ENCODE measurements around the gene TLCD4.
"Not testable (repeated sequence)": the region's sequence is repeated elsewhere in the genome, so short reads cannot be mapped to it uniquely, and the experiment has no call there.

The TLCD4 gene

DNA sequence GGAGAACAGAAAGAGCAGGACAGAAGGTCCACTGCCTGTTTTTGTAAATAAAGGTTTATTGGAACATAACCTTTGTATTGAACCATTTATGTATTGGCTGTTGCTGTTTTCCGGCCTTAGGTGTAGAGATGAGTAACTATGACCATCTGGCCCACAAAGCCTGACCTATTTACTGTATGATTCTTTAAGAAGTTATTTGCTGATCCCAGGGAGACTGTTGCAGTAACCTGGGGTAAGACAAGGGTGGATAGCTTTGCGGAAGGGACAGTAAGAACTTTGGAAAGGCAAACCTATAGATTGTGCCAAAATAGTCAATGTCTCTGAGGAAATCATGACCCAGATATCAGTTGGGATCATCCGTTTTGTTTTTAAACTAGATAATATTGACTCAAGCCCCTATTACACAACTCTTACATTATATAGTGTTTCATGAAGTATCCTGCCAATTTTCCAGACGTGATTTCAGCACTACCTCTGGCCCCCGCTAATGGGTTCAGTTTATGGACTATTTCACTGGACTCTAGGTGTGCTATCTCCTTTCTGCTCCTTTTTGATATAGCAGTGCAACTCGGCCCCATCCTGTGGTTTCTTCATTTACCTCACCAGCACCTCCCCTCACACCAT, 20.8 kb upstream of the TLCD4 start:
- DNase-seq = no peak

DNA sequence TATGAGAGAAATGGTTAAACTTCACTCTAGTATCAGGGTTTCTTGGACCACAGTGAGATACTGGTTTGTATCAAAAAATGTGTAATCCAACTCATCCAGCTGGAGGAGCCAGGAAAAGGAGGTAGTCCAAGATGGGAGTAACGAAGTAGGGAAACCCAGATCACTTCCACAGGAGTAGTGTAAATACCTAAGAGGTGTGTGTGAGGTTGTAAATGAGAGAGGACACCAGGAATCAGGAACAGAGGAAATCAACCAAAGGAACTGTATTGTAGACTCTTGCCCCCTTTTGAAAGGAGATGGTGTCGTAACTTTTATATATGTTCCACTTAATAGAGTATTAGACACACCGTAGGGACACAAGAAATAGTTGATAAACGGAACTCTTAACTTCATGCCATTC, 19.7 kb upstream of the TLCD4 start:
- no peak for DNase-seq

DNA sequence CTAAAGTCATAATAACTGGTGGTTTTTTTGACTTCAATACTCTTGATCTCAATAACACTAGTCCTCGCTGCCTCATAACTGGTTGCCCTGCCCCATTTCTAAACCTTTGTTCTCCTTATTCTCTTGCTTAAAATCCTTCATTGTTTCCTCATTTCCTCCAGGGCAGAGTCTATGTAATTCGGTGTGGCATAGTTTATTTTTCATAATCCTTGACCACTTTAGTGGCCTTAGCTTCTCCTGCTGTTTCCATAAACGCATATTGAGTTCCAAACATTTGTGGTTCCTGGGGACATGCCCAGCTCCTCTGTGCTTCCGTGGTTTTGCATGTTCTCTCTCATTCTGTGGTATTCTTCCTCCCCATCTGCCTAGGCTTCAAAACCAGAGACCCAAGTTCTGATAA, 19.0 kb upstream of the TLCD4 start:
- DNase-seq = no peak

DNA sequence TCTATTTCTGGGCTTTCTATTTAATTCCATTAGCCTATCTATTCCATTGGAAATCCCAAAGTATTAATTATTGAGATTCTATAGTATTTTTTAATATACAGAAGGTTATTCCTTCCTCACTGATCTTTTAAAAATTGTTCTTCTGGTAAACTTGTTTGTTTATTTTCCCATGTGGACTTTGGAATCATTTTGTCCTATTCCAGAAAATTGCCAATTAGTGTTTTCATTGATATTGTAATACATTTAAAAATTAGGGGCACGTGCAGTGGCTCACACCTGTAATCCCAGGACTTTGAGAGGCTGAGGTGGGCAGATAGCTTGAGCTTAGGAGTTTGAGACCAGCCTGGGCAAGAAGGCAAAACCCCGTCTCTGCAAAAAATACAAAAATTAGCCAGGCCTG, 8.4 kb upstream of the TLCD4 start:
- no peak for DNase-seq

GRCh38 chr1:95111014-95111413, 6.1 kb upstream of the TLCD4 start:
- no peak for DNase-seq

- no peak for DNase-seq
These were observed 3.5 kb upstream of the TLCD4 start for GRCh38 chr1:95113684-95114083.

GRCh38 chr1:95115708-95116137, 1.4 kb upstream of the TLCD4 start:
- DNase-seq = no peak

DNA sequence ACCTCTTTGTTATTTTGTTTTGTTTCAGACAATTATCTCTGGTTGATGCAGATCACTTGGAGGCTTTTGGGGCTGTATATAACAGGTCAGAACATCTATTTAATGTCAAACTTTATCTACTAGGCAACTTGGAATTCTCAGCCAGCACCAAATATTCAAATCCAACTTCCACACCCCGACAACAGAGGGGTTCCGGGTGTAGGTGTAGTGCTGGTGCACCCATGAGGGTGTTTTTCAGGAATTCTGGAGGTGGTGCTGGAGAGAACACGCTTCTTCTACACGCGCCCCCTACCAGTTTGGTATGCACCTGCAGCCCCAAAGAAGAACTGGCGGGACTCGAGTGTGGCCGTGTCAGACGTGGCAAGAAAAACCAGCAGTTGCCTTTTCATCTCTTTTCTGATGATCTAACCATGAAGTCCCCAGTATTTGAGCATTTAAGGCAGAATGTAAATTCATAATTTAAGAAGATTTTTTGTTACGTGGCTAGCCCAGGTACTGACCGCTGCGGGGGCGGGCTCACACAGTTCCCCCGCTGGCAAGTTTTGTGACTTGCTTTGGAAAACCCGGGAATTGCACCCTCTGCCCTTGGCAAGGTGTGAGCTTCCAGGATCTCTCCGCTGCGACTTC, 462 bp upstream of the TLCD4 start:
- DNase-seq = peak; percentile 33

GRCh38 chr1:95118067-95118499, 928 bp downstream of the TLCD4 start:
- peak; percentile 1 for DNase-seq

DNA sequence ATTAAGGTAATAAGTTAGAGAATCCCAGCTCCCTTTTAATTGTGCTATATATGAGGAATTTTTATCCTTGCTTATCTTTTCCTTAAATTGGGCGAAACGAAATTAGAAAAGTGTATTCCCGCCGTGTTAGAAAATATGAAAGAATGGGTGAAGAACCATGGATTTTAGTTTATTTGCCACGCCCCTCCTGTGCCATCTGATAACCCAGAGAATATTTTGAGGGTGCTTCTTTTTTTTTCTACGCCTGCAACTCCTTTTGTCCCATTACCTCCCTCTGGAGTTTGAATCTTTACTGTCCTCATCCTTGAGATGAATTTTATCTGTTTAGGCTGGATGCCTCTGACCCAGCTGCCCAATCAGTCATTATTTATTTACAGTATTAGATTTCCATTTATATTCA, 1.6 kb downstream of the TLCD4 start:
- DNase-seq = no peak

DNA sequence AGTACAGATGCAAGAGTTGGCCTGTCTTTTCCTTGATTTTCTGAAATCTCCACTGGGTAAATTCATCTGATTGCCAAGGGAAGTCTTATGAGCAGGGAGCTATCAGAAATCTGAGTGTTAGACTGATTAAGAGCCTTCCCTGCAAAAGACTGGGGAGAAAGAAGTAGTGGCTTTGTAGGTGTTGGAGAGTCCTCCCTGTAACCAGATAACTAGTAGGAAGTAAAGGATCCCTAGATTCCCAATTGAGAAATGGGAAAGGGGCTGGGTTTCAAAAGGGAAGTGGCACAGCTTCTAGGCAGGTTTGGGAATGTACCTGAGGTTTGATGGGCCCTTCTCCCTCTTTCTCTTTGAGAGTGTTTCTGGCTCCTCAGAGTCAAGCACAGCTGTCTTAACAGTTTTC, 2.1 kb downstream of the TLCD4 start:
- no peak for DNase-seq

DNA sequence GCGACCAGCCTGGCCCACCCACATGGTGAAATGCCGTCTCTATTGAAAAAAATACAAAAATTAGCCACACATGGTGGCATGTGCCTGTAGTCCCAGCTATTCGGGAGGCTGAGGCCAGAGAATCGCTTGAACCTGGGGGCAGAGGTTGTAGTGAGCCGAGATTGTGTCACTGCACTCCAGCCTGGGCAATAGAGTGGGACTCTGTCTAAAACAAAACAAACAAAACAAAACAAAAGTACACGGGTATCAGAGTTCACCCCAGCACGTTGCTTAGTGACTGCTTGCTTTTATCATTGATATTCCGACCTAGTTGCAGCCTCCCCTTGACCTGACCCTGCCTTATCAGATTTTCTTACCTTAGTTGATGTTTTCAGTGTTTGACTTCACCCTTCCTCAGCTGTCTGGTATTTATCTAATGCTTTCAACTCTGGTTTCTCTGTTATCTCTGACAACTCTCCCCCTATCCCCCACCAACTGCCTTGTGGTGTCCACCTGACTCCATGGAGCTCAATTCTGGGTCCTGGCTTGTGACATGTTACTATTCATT, 5.1 kb downstream of the TLCD4 start:
- no peak for DNase-seq

DNA sequence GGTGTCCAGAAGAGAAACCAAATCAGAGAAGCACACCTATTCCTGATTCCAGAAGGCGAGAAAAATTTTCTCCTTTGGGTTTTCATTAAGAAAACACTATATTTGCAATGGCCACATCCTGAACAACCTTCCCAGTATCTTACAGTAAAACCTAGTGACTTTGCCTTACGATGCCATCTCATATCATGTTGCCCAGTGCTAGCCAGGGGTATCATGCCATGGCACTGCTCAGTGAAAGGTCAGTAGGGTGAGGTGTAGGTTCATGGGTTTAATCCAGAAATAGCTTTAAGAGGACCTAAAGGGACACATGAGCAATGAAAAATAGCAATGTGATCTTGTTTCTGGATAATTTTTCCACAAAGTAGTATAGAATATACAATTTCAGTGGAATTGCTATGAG, 7.2 kb downstream of the TLCD4 start:
- DNase-seq = no peak

- no peak for DNase-seq
These were observed 9.2 kb downstream of the TLCD4 start for GRCh38 chr1:95126366-95126765.

GRCh38 chr1:95126846-95127245, 9.7 kb downstream of the TLCD4 start:
- no peak for DNase-seq

GRCh38 chr1:95127380-95127779, 10.2 kb downstream of the TLCD4 start:
- no peak for DNase-seq

- no peak for DNase-seq
These were observed 15.6 kb downstream of the TLCD4 start for GRCh38 chr1:95132762-95133161.

GRCh38 chr1:95133687-95134086, 16.5 kb downstream of the TLCD4 start:
- DNase-seq = no peak

- no peak for DNase-seq
These were observed 21.1 kb downstream of the TLCD4 start for GRCh38 chr1:95138223-95138622.

DNA sequence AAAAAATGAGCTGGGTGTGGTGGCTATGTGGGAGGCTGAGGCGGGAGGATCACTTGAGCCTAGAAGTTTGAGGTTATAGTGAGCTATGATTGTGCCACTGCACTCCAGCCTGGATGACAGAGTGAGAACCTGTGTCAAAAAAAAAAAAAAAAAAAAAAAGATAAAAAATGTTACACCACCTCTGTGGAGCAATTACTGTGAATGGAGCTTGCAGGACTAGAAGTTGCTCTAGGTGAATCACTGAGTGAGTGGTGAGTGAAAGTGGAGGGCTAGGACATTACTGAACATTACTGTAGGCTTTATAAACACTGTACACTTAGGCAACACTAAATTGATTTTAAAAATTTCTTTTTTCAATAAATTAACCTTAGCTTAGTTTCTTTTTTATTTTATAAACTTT, 21.9 kb downstream of the TLCD4 start:
- no peak for DNase-seq

DNA sequence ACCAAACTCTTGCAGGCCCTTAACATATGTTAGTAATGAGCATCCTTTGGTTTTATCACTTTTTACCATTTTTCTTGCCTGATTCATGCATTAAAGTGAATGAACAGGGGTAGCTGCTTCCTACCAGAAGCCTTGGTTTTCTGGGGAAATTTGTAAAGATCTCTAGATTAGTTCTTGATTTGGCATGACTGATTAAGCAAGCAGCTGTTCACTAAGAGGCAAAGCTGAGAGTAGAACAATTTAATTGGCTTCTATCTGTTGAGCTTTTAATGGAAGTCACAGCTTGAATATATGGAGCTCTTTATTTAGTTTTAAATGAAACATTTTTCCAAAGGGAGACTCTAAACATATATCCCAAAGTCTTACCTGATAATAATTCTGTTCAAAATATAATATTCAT, 23.6 kb downstream of the TLCD4 start:
- no peak for DNase-seq

- DNase-seq = no peak
These were observed 28.3 kb downstream of the TLCD4 start for GRCh38 chr1:95145493-95145892.

GRCh38 chr1:95146637-95147036, 29.5 kb downstream of the TLCD4 start:
- DNase-seq = no peak

DNA sequence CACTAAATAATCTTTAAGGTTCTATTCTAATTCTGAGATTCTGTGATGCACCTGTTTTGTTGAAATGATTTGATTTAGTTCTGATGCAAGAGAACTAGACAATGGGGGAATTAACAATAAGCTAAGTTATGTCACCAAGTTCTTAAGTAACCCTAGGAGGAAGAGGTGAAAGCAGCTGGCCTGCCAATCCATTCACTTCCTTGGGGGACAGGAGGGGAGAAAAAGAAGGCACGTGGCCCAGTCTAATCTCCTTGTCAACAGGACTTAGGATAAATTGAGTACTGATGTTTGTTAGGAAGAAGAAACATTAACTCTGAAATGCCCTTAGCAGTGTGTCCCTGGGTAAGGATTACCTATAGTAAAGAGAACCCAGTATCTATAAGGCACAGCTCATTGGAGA, 36.9 kb downstream of the TLCD4 start:
- DNase-seq = no peak

- DNase-seq = not testable (repeated sequence)
These were observed 48.4 kb downstream of the TLCD4 start for GRCh38 chr1:95165569-95165968.
